ENCODE measurements around the gene DNASE1L2.

Gene DNASE1L2

DNA sequence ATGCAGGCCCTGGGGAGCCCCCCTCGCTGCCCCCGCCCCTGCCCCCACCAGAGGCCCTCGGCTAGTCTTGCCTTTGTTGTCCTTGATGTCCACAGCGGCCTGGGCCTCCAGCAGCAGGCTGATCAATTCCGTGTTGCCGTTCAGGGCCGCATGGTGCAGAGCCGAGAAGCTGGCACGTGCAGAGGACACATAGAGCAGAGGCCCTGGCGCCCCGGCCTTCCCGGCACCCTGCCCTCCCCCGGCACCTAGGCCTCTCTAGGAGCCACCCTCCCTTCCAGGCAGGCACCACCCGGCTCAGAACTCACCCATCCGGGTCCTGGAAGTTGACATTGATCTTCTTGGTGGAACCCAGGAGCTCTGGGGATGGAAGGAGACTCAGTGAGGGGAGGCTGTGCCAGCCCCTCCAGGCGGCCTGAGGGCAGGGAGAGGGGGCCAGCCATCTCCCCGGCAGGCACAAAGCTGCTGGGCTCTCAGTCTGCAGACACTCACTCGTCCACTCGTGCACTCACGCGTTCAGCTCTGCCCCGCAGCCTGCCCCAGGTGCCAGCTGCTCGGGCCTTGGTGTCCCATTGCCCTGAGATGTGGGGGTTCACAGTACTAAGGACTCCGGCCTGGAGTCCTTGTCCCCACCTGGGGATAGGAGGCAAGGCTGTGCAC, 46.1 kb upstream of the DNASE1L2 start:
- DNase-seq: no peak
- no peaks in the 10 kb centered on the region for H3K4me1 ChIP-seq (ENCODE audit: control insufficient read depth, low read depth, low read length)
- no peak overlapping the region for H3K9ac ChIP-seq (ENCODE audit: low read length)
- no peak overlapping the region for H4K5ac ChIP-seq (ENCODE audit: low read length)
- no peak overlapping the region for H3K18ac ChIP-seq (ENCODE audit: low read length)
- H3K27me3 ChIP-seq (ENCODE audit: insufficient read depth, low read length, poor library complexity): no peaks in the 10 kb centered on the region
- no peak overlapping the region for H2BK15ac ChIP-seq (replicated peaks; ENCODE audit: low read depth)
- H3K4ac ChIP-seq (ENCODE audit: low read depth, low read length): no peak overlapping the region
- no CpG with 5 or more reads among the region's 24 CpGs for WGBS (ENCODE audit: extremely low coverage, insufficient coverage, low lambda C conversion rate)
- no peak overlapping the region for H3K56ac ChIP-seq (ENCODE audit: low read length)
- H2BK120ac ChIP-seq (ENCODE audit: low read depth, low read length): no peak overlapping the region
- H3K4me3 ChIP-seq (ENCODE audit: low read length): no peak overlapping the region
- no peak overlapping the region for H2AK5ac ChIP-seq (ENCODE audit: low read length)
- no peaks in the 10 kb centered on the region for H3K79me2 ChIP-seq (ENCODE audit: control insufficient read depth, insufficient read depth, low read length)
- no peak overlapping the region for H3K4me2 ChIP-seq (ENCODE audit: low read length)
- no peak overlapping the region for H3K27ac ChIP-seq (ENCODE audit: low read depth, low read length)
- H3K23ac ChIP-seq (ENCODE audit: low read length): no peak overlapping the region
- H3K36me3 ChIP-seq (ENCODE audit: control insufficient read depth, insufficient read depth, low read length): no peaks in the 10 kb centered on the region
- H3K79me1 ChIP-seq (ENCODE audit: low read length): no peaks in the 10 kb centered on the region
- no peak overlapping the region for H2BK5ac ChIP-seq (ENCODE audit: low read length)
- no peak overlapping the region for H4K8ac ChIP-seq (ENCODE audit: low read depth, low read length)

DNA sequence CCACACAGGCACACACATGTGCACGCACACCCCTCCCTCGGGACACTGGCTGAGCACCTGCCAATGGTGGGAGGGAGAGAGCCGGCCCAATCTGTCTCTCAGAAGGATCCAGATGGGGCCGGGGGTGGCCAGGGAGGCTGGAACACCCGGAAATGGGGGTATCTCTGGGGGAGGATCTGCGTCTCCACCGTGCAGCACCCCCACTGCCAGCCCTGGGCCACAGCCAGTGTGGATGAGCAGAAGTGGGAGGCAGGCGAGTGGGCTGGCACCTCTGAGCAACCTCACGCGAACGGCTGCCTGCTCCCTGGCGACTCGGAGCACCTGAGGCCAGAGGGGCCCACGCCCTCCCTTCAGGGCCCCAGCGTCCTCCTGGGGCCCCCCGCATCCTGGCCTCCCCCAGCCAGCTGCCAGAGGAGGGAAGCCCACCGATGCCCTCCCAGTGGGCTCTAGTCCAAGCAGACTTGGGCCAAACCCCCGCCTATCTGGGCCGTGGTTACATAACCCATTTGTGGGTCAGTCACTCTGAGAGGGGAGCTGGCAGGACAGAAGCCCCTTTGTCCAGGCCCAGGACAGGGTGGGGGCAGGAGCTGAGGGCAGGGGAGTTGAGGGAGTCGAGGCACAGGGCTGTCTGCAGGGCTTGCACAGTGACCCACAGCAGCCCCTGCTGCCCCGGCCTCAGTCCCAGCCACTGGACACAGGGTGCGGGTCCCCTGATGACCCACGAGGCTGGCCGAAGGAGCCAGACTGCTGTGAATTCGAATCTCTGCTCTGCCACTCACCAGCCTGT, 45.4 kb upstream of the DNASE1L2 start:
- Histone ChIP-seq H3K56ac (ENCODE audit: low read length) (no peak overlapping the region), H4K5ac (ENCODE audit: low read length) (no peak overlapping the region), H3K36me3 (ENCODE audit: control insufficient read depth, insufficient read depth, low read length) (no peaks in the 10 kb centered on the region), H2BK5ac (ENCODE audit: low read length) (no peak overlapping the region), H2BK120ac (ENCODE audit: low read depth, low read length) (no peak overlapping the region), H2BK15ac (replicated peaks; ENCODE audit: low read depth) (no peak overlapping the region), H3K9ac (ENCODE audit: low read length) (no peak overlapping the region), H3K79me1 (ENCODE audit: low read length) (no peaks in the 10 kb centered on the region), H3K4me2 (ENCODE audit: low read length) (no peak overlapping the region), H3K4ac (ENCODE audit: low read depth, low read length) (no peak overlapping the region), H3K4me1 (ENCODE audit: control insufficient read depth, low read depth, low read length) (no peaks in the 10 kb centered on the region), H3K27me3 (ENCODE audit: insufficient read depth, low read length, poor library complexity) (no peaks in the 10 kb centered on the region), H3K79me2 (ENCODE audit: control insufficient read depth, insufficient read depth, low read length) (no peaks in the 10 kb centered on the region), H3K18ac (ENCODE audit: low read length) (no peak overlapping the region), H4K8ac (ENCODE audit: low read depth, low read length) (no peak overlapping the region), H3K27ac (ENCODE audit: low read depth, low read length) (no peak overlapping the region), H3K23ac (ENCODE audit: low read length) (no peak overlapping the region), H3K4me3 (ENCODE audit: low read length) (no peak overlapping the region), H2AK5ac (ENCODE audit: low read length) (no peak overlapping the region)
- no CpG with 5 or more reads among the region's 25 CpGs for WGBS (ENCODE audit: extremely low coverage, insufficient coverage, low lambda C conversion rate)
- no peak for DNase-seq

DNA sequence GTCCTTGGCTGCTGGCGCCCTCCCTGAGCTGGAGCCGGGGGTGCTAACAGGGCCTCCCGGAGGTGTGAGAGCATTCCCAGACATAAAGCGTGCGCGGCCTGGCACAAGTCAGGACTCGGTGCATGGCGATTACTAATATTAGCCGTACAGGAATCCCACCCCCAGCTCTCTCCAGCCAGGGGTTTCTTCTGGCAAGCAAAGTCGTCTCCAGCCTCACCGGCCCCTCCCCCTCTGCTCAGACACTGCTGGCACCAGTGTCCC, 44.9 kb upstream of the DNASE1L2 start:
- H2BK5ac ChIP-seq (ENCODE audit: low read length): no peak overlapping the region
- no peak overlapping the region for H2AK5ac ChIP-seq (ENCODE audit: low read length)
- no peaks in the 10 kb centered on the region for H3K36me3 ChIP-seq (ENCODE audit: control insufficient read depth, insufficient read depth, low read length)
- H3K27me3 ChIP-seq (ENCODE audit: insufficient read depth, low read length, poor library complexity): no peaks in the 10 kb centered on the region
- H3K18ac ChIP-seq (ENCODE audit: low read length): no peak overlapping the region
- no peak overlapping the region for H3K4ac ChIP-seq (ENCODE audit: low read depth, low read length)
- no peak overlapping the region for H2BK120ac ChIP-seq (ENCODE audit: low read depth, low read length)
- WGBS (ENCODE audit: extremely low coverage, insufficient coverage, low lambda C conversion rate): no CpG with 5 or more reads among the region's 11 CpGs
- H3K4me3 ChIP-seq (ENCODE audit: low read length): no peak overlapping the region
- no peak overlapping the region for H4K5ac ChIP-seq (ENCODE audit: low read length)
- H3K23ac ChIP-seq (ENCODE audit: low read length): no peak overlapping the region
- H4K8ac ChIP-seq (ENCODE audit: low read depth, low read length): no peak overlapping the region
- no peaks in the 10 kb centered on the region for H3K4me1 ChIP-seq (ENCODE audit: control insufficient read depth, low read depth, low read length)
- no peak overlapping the region for H2BK15ac ChIP-seq (replicated peaks; ENCODE audit: low read depth)
- H3K79me2 ChIP-seq (ENCODE audit: control insufficient read depth, insufficient read depth, low read length): no peaks in the 10 kb centered on the region
- no peak overlapping the region for H3K9ac ChIP-seq (ENCODE audit: low read length)
- H3K79me1 ChIP-seq (ENCODE audit: low read length): no peaks in the 10 kb centered on the region
- no peak overlapping the region for H3K27ac ChIP-seq (ENCODE audit: low read depth, low read length)
- H3K4me2 ChIP-seq (ENCODE audit: low read length): no peak overlapping the region
- no peak overlapping the region for H3K56ac ChIP-seq (ENCODE audit: low read length)
- no peak for DNase-seq

DNA sequence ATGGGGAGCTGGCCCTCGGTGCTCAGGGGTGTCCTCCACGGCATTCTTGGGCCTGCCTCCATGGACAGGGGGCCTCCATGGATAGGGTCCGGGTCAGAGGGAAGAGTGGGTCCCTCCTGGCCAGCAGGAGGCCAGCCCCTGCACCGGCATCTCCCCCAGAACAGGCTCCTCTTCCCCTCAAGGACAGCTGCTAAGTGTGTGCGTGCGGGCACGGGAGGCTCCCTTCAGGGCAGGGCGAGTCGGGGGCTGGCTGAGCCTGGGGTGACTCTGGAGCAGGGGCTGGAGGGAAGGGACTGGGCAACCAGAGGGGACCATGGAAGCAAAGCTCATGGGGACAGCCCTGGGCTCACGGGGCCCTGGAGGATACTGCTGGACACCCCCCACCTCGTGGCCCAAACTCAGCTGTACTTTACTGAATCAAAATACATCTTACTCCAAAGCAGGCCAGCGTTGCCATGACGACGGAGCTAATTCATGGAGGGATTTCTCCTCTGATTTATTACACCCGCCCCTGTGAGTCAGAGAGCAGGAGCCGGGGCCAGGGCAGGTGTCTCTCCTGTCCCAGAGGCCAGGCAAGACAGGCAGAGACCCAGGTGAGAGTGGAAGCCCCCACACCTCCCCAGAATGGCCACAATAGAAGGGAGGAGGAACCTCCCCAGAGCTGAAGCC, 41.9 kb upstream of the DNASE1L2 start:
- Histone ChIP-seq H3K36me3 (ENCODE audit: control insufficient read depth, insufficient read depth, low read length) (no peaks in the 10 kb centered on the region), H3K27me3 (ENCODE audit: insufficient read depth, low read length, poor library complexity) (peaks cover 9% of the 10 kb centered on the region), H3K23ac (ENCODE audit: low read length) (no peak overlapping the region), H3K4ac (ENCODE audit: low read depth, low read length) (no peak overlapping the region), H3K4me2 (ENCODE audit: low read length) (no peak overlapping the region), H2BK5ac (ENCODE audit: low read length) (no peak overlapping the region), H2AK5ac (ENCODE audit: low read length) (no peak overlapping the region), H3K4me1 (ENCODE audit: control insufficient read depth, low read depth, low read length) (no peaks in the 10 kb centered on the region), H3K9ac (ENCODE audit: low read length) (no peak overlapping the region), H3K4me3 (ENCODE audit: low read length) (no peak overlapping the region), H3K79me2 (ENCODE audit: control insufficient read depth, insufficient read depth, low read length) (no peaks in the 10 kb centered on the region), H3K27ac (ENCODE audit: low read depth, low read length) (no peak overlapping the region), H3K79me1 (ENCODE audit: low read length) (no peaks in the 10 kb centered on the region), H4K5ac (ENCODE audit: low read length) (no peak overlapping the region), H2BK15ac (replicated peaks; ENCODE audit: low read depth) (no peak overlapping the region), H3K18ac (ENCODE audit: low read length) (no peak overlapping the region), H4K8ac (ENCODE audit: low read depth, low read length) (no peak overlapping the region), H3K56ac (ENCODE audit: low read length) (no peak overlapping the region), H2BK120ac (ENCODE audit: low read depth, low read length) (no peak overlapping the region)
- WGBS (ENCODE audit: extremely low coverage, insufficient coverage, low lambda C conversion rate): no CpG with 5 or more reads among the region's 16 CpGs
- DNase-seq: peak; percentile 40

DNA sequence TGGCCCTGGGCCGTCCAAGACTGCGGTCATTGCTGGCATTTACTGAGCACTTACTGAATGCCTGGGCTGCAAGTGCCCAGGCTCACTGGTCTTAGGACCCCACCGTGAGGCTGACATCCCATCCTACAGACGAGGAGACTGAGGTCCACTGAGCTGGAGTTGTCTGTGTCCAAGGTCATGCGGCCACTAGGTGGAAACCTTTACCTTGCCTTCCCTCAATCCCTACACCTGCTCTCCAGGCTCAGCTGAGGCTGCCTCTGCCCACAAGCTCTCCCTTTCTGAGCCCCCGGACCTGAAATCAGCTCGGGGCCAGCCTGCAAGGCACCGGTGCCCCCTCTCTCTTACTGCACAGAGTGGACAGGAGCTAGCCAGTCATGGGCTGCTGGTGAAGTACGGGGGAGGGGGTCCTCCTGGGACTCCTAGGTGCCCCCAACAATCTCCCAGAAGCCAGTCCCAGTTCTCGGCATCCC, 41.4 kb upstream of the DNASE1L2 start:
- no CpG with 5 or more reads among the region's 10 CpGs for WGBS (ENCODE audit: extremely low coverage, insufficient coverage, low lambda C conversion rate)

More for the DNA sequence above, 41.4 kb upstream of the DNASE1L2 start:
- Histone ChIP-seq H3K9ac (ENCODE audit: low read length) (no peak overlapping the region), H3K79me1 (ENCODE audit: low read length) (no peaks in the 10 kb centered on the region), H3K4me1 (ENCODE audit: control insufficient read depth, low read depth, low read length) (no peaks in the 10 kb centered on the region), H4K5ac (ENCODE audit: low read length) (no peak overlapping the region), H3K4me3 (ENCODE audit: low read length) (no peak overlapping the region), H4K8ac (ENCODE audit: low read depth, low read length) (no peak overlapping the region), H3K27me3 (ENCODE audit: insufficient read depth, low read length, poor library complexity) (peaks cover 9% of the 10 kb centered on the region), H3K4me2 (ENCODE audit: low read length) (no peak overlapping the region), H2BK5ac (ENCODE audit: low read length) (no peak overlapping the region), H3K27ac (ENCODE audit: low read depth, low read length) (no peak overlapping the region), H2BK120ac (ENCODE audit: low read depth, low read length) (no peak overlapping the region), H3K79me2 (ENCODE audit: control insufficient read depth, insufficient read depth, low read length) (no peaks in the 10 kb centered on the region), H2BK15ac (replicated peaks; ENCODE audit: low read depth) (no peak overlapping the region), H3K18ac (ENCODE audit: low read length) (no peak overlapping the region), H3K56ac (ENCODE audit: low read length) (no peak overlapping the region), H3K4ac (ENCODE audit: low read depth, low read length) (no peak overlapping the region), H2AK5ac (ENCODE audit: low read length) (no peak overlapping the region), H3K36me3 (ENCODE audit: control insufficient read depth, insufficient read depth, low read length) (no peaks in the 10 kb centered on the region), H3K23ac (ENCODE audit: low read length) (no peak overlapping the region)
- DNase-seq: peak; percentile 87
